GM18517 (cell line): ENCODE measurements around the gene LEUTX.
A peak's percentile ranks its signal among the peaks of the same experiment; 100 is the strongest.
"Not testable (repeated sequence)": the region's sequence is repeated elsewhere in the genome, so short reads cannot be mapped to it uniquely, and the experiment has no call there.

Experiments used
- ATAC-seq: cut with Tn5 transposase; IDR thresholded peaks from one replicate; pipeline ENCODE4 v1.9.1; 2021; ENCODE audit warnings: mild to moderate bottlenecking, moderate library complexity; ENCODE audit not compliant: unreplicated experiment

LEUTX gene

GRCh38 chr19:39768786-39769185 is 9.9 kb upstream of the LEUTX start:
- ATAC-seq = no peak

GRCh38 chr19:39780894-39781293 is 2.2 kb downstream of the LEUTX start:
- ATAC-seq = no peak

- ATAC-seq = no peak
Measured at GRCh38 chr19:39788244-39788643, 9.6 kb downstream of the LEUTX start.

- ATAC-seq = no peak
Measured at GRCh38 chr19:39792999-39793546, 14.4 kb downstream of the LEUTX start.

GRCh38 chr19:39795001-39795400 is 16.3 kb downstream of the LEUTX start:
- ATAC-seq = no peak

- ATAC-seq = no peak
Measured at GRCh38 chr19:39796000-39796498, 17.4 kb downstream of the LEUTX start.

GRCh38 chr19:39797083-39797482 is 18.4 kb downstream of the LEUTX start:
- no peak for ATAC-seq

- ATAC-seq = no peak
Measured at GRCh38 chr19:39802958-39803357, 24.3 kb downstream of the LEUTX start.

GRCh38 chr19:39805104-39805503 is 26.4 kb downstream of the LEUTX start:
- ATAC-seq = no peak

GRCh38 chr19:39807846-39808364 is 29.3 kb downstream of the LEUTX start:
- no peak for ATAC-seq

GRCh38 chr19:39808688-39809087 is 30.0 kb downstream of the LEUTX start:
- not testable (repeated sequence) for ATAC-seq

- no peak for ATAC-seq
Measured at GRCh38 chr19:39809368-39809767, 30.7 kb downstream of the LEUTX start.

GRCh38 chr19:39810424-39810823 is 31.8 kb downstream of the LEUTX start:
- ATAC-seq = no peak

GRCh38 chr19:39811064-39811463 is 32.4 kb downstream of the LEUTX start:
- ATAC-seq = no peak

- ATAC-seq = no peak
Measured at GRCh38 chr19:39813264-39813993, 34.8 kb downstream of the LEUTX start.

- not testable (repeated sequence) for ATAC-seq
Measured at GRCh38 chr19:39814111-39814510, 35.5 kb downstream of the LEUTX start.

GRCh38 chr19:39814595-39814994 is 35.9 kb downstream of the LEUTX start:
- ATAC-seq = no peak

GRCh38 chr19:39816287-39817048 is 37.8 kb downstream of the LEUTX start:
- no peak for ATAC-seq

- no peak for ATAC-seq
Measured at GRCh38 chr19:39817888-39818561, 39.4 kb downstream of the LEUTX start.

- peak; percentile 55 for ATAC-seq
Measured at GRCh38 chr19:39818626-39819097, 40.0 kb downstream of the LEUTX start.

GRCh38 chr19:39819786-39820185 is 41.1 kb downstream of the LEUTX start:
- ATAC-seq = no peak
